Measurements from ENCODE around the gene STOX2.

DNA sequence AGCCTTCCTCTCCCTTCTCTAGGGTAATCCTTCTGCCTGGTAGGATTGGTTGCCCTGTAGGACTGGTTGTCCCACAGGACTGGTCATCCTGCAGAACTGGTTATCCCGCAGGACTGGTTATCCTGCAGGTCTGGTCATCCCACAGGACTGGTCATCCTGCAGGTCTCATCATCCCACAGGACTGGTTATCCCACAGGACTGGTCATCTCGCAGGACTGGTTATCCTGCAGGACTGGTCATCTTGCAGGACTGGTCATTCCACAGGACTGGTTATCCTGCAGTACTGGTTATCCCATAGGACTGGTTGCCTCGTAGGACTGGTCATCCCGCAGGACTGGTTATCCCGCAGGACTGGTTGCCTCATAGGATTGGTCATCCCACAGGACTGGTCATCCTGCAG lies 48.1 kb upstream of the STOX2 start:
- TF ChIP-seq, protein P1, sequence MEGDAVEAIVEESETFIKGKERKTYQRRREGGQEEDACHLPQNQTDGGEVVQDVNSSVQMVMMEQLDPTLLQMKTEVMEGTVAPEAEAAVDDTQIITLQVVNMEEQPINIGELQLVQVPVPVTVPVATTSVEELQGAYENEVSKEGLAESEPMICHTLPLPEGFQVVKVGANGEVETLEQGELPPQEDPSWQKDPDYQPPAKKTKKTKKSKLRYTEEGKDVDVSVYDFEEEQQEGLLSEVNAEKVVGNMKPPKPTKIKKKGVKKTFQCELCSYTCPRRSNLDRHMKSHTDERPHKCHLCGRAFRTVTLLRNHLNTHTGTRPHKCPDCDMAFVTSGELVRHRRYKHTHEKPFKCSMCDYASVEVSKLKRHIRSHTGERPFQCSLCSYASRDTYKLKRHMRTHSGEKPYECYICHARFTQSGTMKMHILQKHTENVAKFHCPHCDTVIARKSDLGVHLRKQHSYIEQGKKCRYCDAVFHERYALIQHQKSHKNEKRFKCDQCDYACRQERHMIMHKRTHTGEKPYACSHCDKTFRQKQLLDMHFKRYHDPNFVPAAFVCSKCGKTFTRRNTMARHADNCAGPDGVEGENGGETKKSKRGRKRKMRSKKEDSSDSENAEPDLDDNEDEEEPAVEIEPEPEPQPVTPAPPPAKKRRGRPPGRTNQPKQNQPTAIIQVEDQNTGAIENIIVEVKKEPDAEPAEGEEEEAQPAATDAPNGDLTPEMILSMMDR (conservative IDR thresholded peaks at IDR 0.05) = no peak
- TF ChIP-seq ZFX (IDR thresholded peaks at IDR 0.05) = no peak

All from C4-2B (cell line).